ENCODE results near the gene UFM1. TPM values are rescaled to one million over a fixed set of nuclear protein-coding genes. Genes with fewer than 3 reads are reported as not detected.
A peak's percentile ranks its signal among the peaks of the same experiment; 100 is the strongest.

UFM1 gene
- total RNA-seq, 1 donor from 2014 or later, result 97.2 TPM

GRCh38 chr13:38384171-38384570, 34.5 kb downstream of the UFM1 start:
- Histone ChIP-seq H3K27me3 (ENCODE audit: insufficient read depth, low read length) (no peaks in the 10 kb centered on the region), H3K9me3 (ENCODE audit: insufficient read depth, low read depth, low read length) (no peaks in the 10 kb centered on the region), H4K20me1 (ENCODE audit: insufficient read depth, low read length) (no peaks in the 10 kb centered on the region), H3K4me2 (ENCODE audit: low read length) (no peak overlapping the region), H3K36me3 (ENCODE audit: insufficient read depth, low read length) (no peaks in the 10 kb centered on the region), H3K4me3 (ENCODE audit: insufficient read depth, low read depth, low read length) (no peak overlapping the region), H3K4me1 (ENCODE audit: insufficient read depth, low read length) (no peaks in the 10 kb centered on the region), H3K27ac (ENCODE audit: low read depth, low read length) (no peak overlapping the region), H2AFZ (ENCODE audit: low read depth, low read length) (no peak overlapping the region), H3K79me2 (ENCODE audit: insufficient read depth, low read length) (no peaks in the 10 kb centered on the region), H3K9ac (ENCODE audit: low read length) (no peak overlapping the region)
- no peak for TF ChIP-seq EZH2 (IDR thresholded peaks at IDR 0.05; ENCODE audit: insufficient read depth, low read length)
- TF ChIP-seq, protein P1, sequence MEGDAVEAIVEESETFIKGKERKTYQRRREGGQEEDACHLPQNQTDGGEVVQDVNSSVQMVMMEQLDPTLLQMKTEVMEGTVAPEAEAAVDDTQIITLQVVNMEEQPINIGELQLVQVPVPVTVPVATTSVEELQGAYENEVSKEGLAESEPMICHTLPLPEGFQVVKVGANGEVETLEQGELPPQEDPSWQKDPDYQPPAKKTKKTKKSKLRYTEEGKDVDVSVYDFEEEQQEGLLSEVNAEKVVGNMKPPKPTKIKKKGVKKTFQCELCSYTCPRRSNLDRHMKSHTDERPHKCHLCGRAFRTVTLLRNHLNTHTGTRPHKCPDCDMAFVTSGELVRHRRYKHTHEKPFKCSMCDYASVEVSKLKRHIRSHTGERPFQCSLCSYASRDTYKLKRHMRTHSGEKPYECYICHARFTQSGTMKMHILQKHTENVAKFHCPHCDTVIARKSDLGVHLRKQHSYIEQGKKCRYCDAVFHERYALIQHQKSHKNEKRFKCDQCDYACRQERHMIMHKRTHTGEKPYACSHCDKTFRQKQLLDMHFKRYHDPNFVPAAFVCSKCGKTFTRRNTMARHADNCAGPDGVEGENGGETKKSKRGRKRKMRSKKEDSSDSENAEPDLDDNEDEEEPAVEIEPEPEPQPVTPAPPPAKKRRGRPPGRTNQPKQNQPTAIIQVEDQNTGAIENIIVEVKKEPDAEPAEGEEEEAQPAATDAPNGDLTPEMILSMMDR (IDR thresholded peaks at IDR 0.05; ENCODE audit: insufficient read depth, low read depth, low read length), result no peak
- H3K27ac Mint-ChIP-seq (ENCODE audit: unreplicated experiment), result no peak overlapping the region
- no peaks in the 10 kb centered on the region for H3K27me3 Mint-ChIP-seq (ENCODE audit: low read depth, unreplicated experiment)
- peaks cover 2% of the 10 kb centered on the region for H3K4me1 Mint-ChIP-seq (ENCODE audit: low read depth, unreplicated experiment)
- DNase-seq (ENCODE audit: low read depth) (no peak), FAIRE-seq (no peak)
- H3K36me3 Mint-ChIP-seq (ENCODE audit: low read depth, unreplicated experiment), result no peaks in the 10 kb centered on the region
- H3K4me3 Mint-ChIP-seq (ENCODE audit: unreplicated experiment), result no peak overlapping the region
- H3K9me3 Mint-ChIP-seq (ENCODE audit: unreplicated experiment), result no peaks in the 10 kb centered on the region

- Histone ChIP-seq H3K9me3 (ENCODE audit: insufficient read depth, low read depth, low read length) (no peaks in the 10 kb centered on the region), H3K4me1 (ENCODE audit: insufficient read depth, low read length) (no peaks in the 10 kb centered on the region), H3K27ac (ENCODE audit: low read depth, low read length) (no peak overlapping the region), H3K9ac (ENCODE audit: low read length) (no peak overlapping the region), H3K79me2 (ENCODE audit: insufficient read depth, low read length) (no peaks in the 10 kb centered on the region), H4K20me1 (ENCODE audit: insufficient read depth, low read length) (no peaks in the 10 kb centered on the region), H2AFZ (ENCODE audit: low read depth, low read length) (peak overlapping the region; percentile 36), H3K27me3 (ENCODE audit: insufficient read depth, low read length) (no peaks in the 10 kb centered on the region), H3K4me2 (ENCODE audit: low read length) (no peak overlapping the region), H3K36me3 (ENCODE audit: insufficient read depth, low read length) (no peaks in the 10 kb centered on the region), H3K4me3 (ENCODE audit: insufficient read depth, low read depth, low read length) (no peak overlapping the region)
- Mint-ChIP-seq H3K9me3 (ENCODE audit: unreplicated experiment) (no peaks in the 10 kb centered on the region), H3K27ac (ENCODE audit: unreplicated experiment) (no peak overlapping the region), H3K27me3 (ENCODE audit: low read depth, unreplicated experiment) (no peaks in the 10 kb centered on the region), H3K4me1 (ENCODE audit: low read depth, unreplicated experiment) (peaks cover 2% of the 10 kb centered on the region), H3K4me3 (ENCODE audit: unreplicated experiment) (no peak overlapping the region), H3K36me3 (ENCODE audit: low read depth, unreplicated experiment) (no peaks in the 10 kb centered on the region)
- no peak for TF ChIP-seq EZH2 (IDR thresholded peaks at IDR 0.05; ENCODE audit: insufficient read depth, low read length)
- TF ChIP-seq, protein P1 (IDR thresholded peaks at IDR 0.05; ENCODE audit: insufficient read depth, low read depth, low read length), result no peak
- DNase-seq (ENCODE audit: low read depth), result no peak
- no peak for FAIRE-seq
These were observed 35.7 kb downstream of the UFM1 start for GRCh38 chr13:38385153-38385891.

DNA sequence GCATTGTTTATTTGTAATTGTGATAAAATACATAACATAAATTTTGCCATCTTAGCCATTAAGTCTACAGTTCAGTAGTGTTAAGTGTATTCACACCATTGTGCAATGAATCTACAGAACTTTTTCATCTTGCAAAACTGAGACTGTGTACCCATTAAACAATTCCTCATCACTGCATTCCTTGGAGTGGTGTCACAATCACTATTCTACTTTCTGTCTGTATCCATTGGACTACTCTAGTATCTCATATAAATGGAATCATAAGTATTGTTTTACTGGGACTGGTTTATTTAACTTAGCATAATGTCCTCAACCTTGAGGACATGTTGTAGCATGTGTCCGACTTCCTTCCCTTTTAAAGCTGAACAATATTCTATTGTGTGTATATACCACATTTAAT, 36.8 kb downstream of the UFM1 start:
- Mint-ChIP-seq H3K4me1 (ENCODE audit: low read depth, unreplicated experiment) (peaks cover 2% of the 10 kb centered on the region), H3K27me3 (ENCODE audit: low read depth, unreplicated experiment) (no peaks in the 10 kb centered on the region), H3K9me3 (ENCODE audit: unreplicated experiment) (peaks cover 3% of the 10 kb centered on the region), H3K36me3 (ENCODE audit: low read depth, unreplicated experiment) (no peaks in the 10 kb centered on the region), H3K4me3 (ENCODE audit: unreplicated experiment) (no peak overlapping the region), H3K27ac (ENCODE audit: unreplicated experiment) (no peak overlapping the region)
- H3K27ac ChIP-seq (ENCODE audit: low read depth, low read length), result no peak overlapping the region
- H3K9me3 ChIP-seq (ENCODE audit: insufficient read depth, low read depth, low read length), result no peaks in the 10 kb centered on the region
- H3K36me3 ChIP-seq (ENCODE audit: insufficient read depth, low read length), result no peaks in the 10 kb centered on the region
- H4K20me1 ChIP-seq (ENCODE audit: insufficient read depth, low read length), result no peaks in the 10 kb centered on the region
- no peak for TF ChIP-seq EZH2 (IDR thresholded peaks at IDR 0.05; ENCODE audit: insufficient read depth, low read length)
- TF ChIP-seq, protein P1 (IDR thresholded peaks at IDR 0.05; ENCODE audit: insufficient read depth, low read depth, low read length), result no peak
- no peaks in the 10 kb centered on the region for H3K79me2 ChIP-seq (ENCODE audit: insufficient read depth, low read length)
- H3K4me3 ChIP-seq (ENCODE audit: insufficient read depth, low read depth, low read length), result no peak overlapping the region
- no peak overlapping the region for H3K9ac ChIP-seq (ENCODE audit: low read length)
- no peaks in the 10 kb centered on the region for H3K27me3 ChIP-seq (ENCODE audit: insufficient read depth, low read length)
- no peaks in the 10 kb centered on the region for H3K4me1 ChIP-seq (ENCODE audit: insufficient read depth, low read length)
- DNase-seq (ENCODE audit: low read depth), result no peak
- H2AFZ ChIP-seq (ENCODE audit: low read depth, low read length), result no peak overlapping the region
- FAIRE-seq, result peak; percentile 73
- H3K4me2 ChIP-seq (ENCODE audit: low read length), result no peak overlapping the region

All from astrocyte (in vitro differentiated cells and primary cell).